ENCODE results near the gene SULT1A2. TPM values are rescaled to one million over a fixed set of nuclear protein-coding genes. Genes with fewer than 3 reads are reported as not detected.
"Not testable (repeated sequence)": the region's sequence is repeated elsewhere in the genome, so short reads cannot be mapped to it uniquely, and the experiment has no call there.

Gene SULT1A2
- total and polyA plus RNA-seq, 7 experiments from 2014 or later: 0.21 to 0.73 (median 0.47) TPM; not detected in 1

- H3K4me3 ChIP-seq (ENCODE audit: low read length); H3K4me3 Mint-ChIP-seq: not testable (repeated sequence)
- POLR2A ChIA-PET: interaction anchor here (0.8 kb wide), 1 partner anchor 61 kb away, joined by 3 read pairs; no protein-coding TSS in a partner anchor
Measured at GRCh38 chr16:28616224-28616577, 19.4 kb upstream of the SULT1A2 start.

GRCh38 chr16:28615486-28616223 is 18.8 kb upstream of the SULT1A2 start:
- H3K4me3 Mint-ChIP-seq; H3K4me1 ChIP-seq (ENCODE audit: control insufficient read depth in 2 of 2, insufficient read depth in 2 of 2, low read length in 2 of 2); H3K9me3 Mint-ChIP-seq; H3K27ac ChIP-seq (ENCODE audit: low read depth, low read length); H3K4me3 ChIP-seq (ENCODE audit: low read length); H3K27me3 Mint-ChIP-seq; H3K27me3 ChIP-seq (ENCODE audit: control insufficient read depth in 2 of 2, insufficient read depth in 2 of 2, low read length in 2 of 2); POLR2A ChIA-PET; H3K9me3 ChIP-seq (ENCODE audit: control insufficient read depth in 2 of 3, low read length in 3 of 3); ATAC-seq; H3K36me3 ChIP-seq (ENCODE audit: control insufficient read depth in 2 of 3, insufficient read depth in 3 of 3, low read length in 3 of 3); intact Hi-C loops (cut with micrococcal nuclease): not testable (repeated sequence)
- peaks cover 0 to 10% (median 0%) of the 10 kb centered on the region in 5 donors for H3K36me3 Mint-ChIP-seq
- H3K4me1 Mint-ChIP-seq: peaks cover 6 to 11% (median 8%) of the 10 kb centered on the region in 7 donors
- CTCF ChIA-PET: interaction anchor here (1.2 kb wide), 1 partner anchor 333 kb away, joined by 4 read pairs; no protein-coding TSS in a partner anchor
- DNase-seq: peak in 3 of 9 donors; percentile 22 to 27 (median 23)
- peak overlapping the region in 1 of 9 donors; percentile 29 for H3K27ac Mint-ChIP-seq

More at GRCh38 chr16:28616224-28616577, 19.4 kb upstream of the SULT1A2 start:
- H3K27me3 Mint-ChIP-seq; H3K36me3 ChIP-seq (ENCODE audit: control insufficient read depth in 2 of 3, insufficient read depth in 3 of 3, low read length in 3 of 3); H3K36me3 Mint-ChIP-seq; H3K9me3 Mint-ChIP-seq; H3K27ac Mint-ChIP-seq; H3K27ac ChIP-seq (ENCODE audit: low read depth, low read length); DNase-seq; intact Hi-C loops (cut with micrococcal nuclease); H3K4me1 Mint-ChIP-seq; H3K4me1 ChIP-seq (ENCODE audit: control insufficient read depth in 2 of 2, insufficient read depth in 2 of 2, low read length in 2 of 2); ATAC-seq; H3K9me3 ChIP-seq (ENCODE audit: control insufficient read depth in 2 of 3, low read length in 3 of 3); H3K27me3 ChIP-seq (ENCODE audit: control insufficient read depth in 2 of 2, insufficient read depth in 2 of 2, low read length in 2 of 2): not testable (repeated sequence)
- CTCF ChIA-PET: interaction anchor here (1.2 kb wide), 1 partner anchor 334 kb away, joined by 4 read pairs; no protein-coding TSS in a partner anchor

GRCh38 chr16:28614561-28614960 is 17.7 kb upstream of the SULT1A2 start:
- peaks cover 11 to 22% (median 17%) of the 10 kb centered on the region in 7 donors for H3K4me1 Mint-ChIP-seq
- CTCF ChIA-PET; DNase-seq; H3K36me3 Mint-ChIP-seq; H3K27ac Mint-ChIP-seq; H3K4me1 ChIP-seq (ENCODE audit: control insufficient read depth in 2 of 2, insufficient read depth in 2 of 2, low read length in 2 of 2); POLR2A ChIA-PET; H3K9me3 ChIP-seq (ENCODE audit: control insufficient read depth in 2 of 3, low read length in 3 of 3); H3K27me3 ChIP-seq (ENCODE audit: control insufficient read depth in 2 of 2, insufficient read depth in 2 of 2, low read length in 2 of 2); H3K27ac ChIP-seq (ENCODE audit: low read depth, low read length); intact Hi-C loops (cut with micrococcal nuclease); H3K9me3 Mint-ChIP-seq; H3K4me3 ChIP-seq (ENCODE audit: low read length); H3K27me3 Mint-ChIP-seq; ATAC-seq; H3K36me3 ChIP-seq (ENCODE audit: control insufficient read depth in 2 of 3, insufficient read depth in 3 of 3, low read length in 3 of 3): not testable (repeated sequence)
- peak overlapping the region in 1 of 10 donors; percentile 44 for H3K4me3 Mint-ChIP-seq

GRCh38 chr16:28613912-28614311 is 17.1 kb upstream of the SULT1A2 start:
- H3K27me3 Mint-ChIP-seq; H3K27ac ChIP-seq (ENCODE audit: low read depth, low read length); H3K4me1 ChIP-seq (ENCODE audit: control insufficient read depth in 2 of 2, insufficient read depth in 2 of 2, low read length in 2 of 2); H3K4me3 ChIP-seq (ENCODE audit: low read length); ATAC-seq; H3K9me3 ChIP-seq (ENCODE audit: control insufficient read depth in 2 of 3, low read length in 3 of 3); H3K27ac Mint-ChIP-seq; H3K4me3 Mint-ChIP-seq; H3K9me3 Mint-ChIP-seq; POLR2A ChIA-PET; H3K36me3 Mint-ChIP-seq; CTCF ChIA-PET; H3K36me3 ChIP-seq (ENCODE audit: control insufficient read depth in 2 of 3, insufficient read depth in 3 of 3, low read length in 3 of 3); H3K27me3 ChIP-seq (ENCODE audit: control insufficient read depth in 2 of 2, insufficient read depth in 2 of 2, low read length in 2 of 2); intact Hi-C loops (cut with micrococcal nuclease); DNase-seq: not testable (repeated sequence)
- H3K4me1 Mint-ChIP-seq: peaks cover 11 to 26% (median 18%) of the 10 kb centered on the region in 7 donors

GRCh38 chr16:28612359-28613280 is 15.8 kb upstream of the SULT1A2 start:
- H3K27me3 ChIP-seq (ENCODE audit: control insufficient read depth in 2 of 2, insufficient read depth in 2 of 2, low read length in 2 of 2); H3K9me3 ChIP-seq (ENCODE audit: control insufficient read depth in 2 of 3, low read length in 3 of 3); CTCF ChIA-PET; H3K9me3 Mint-ChIP-seq; H3K27ac Mint-ChIP-seq; H3K4me3 ChIP-seq (ENCODE audit: low read length); H3K27me3 Mint-ChIP-seq; intact Hi-C loops (cut with micrococcal nuclease); H3K4me1 ChIP-seq (ENCODE audit: control insufficient read depth in 2 of 2, insufficient read depth in 2 of 2, low read length in 2 of 2); POLR2A ChIA-PET; DNase-seq; H3K4me3 Mint-ChIP-seq; H3K36me3 ChIP-seq (ENCODE audit: control insufficient read depth in 2 of 3, insufficient read depth in 3 of 3, low read length in 3 of 3); H3K27ac ChIP-seq (ENCODE audit: low read depth, low read length); H3K36me3 Mint-ChIP-seq: not testable (repeated sequence)
- ATAC-seq: peak; percentile 92
- peaks cover 11 to 27% (median 18%) of the 10 kb centered on the region in 7 donors for H3K4me1 Mint-ChIP-seq

GRCh38 chr16:28610595-28611191 is 13.8 kb upstream of the SULT1A2 start:
- Mint-ChIP-seq H3K36me3 (peaks cover 0 to 5% (median 3%) of the 10 kb centered on the region in 5 donors), H3K9me3 (no peaks in the 10 kb centered on the region), H3K27me3 (no peaks in the 10 kb centered on the region), H3K4me3 (peak overlapping the region in 5 of 10 donors; percentile 1 to 38 (median 16)), H3K4me1 (peaks cover 10 to 24% (median 14%) of the 10 kb centered on the region in 7 donors), H3K27ac (peak overlapping the region in 7 of 9 donors; percentile 29 to 62 (median 47))
- Histone ChIP-seq H3K27ac (ENCODE audit: low read depth, low read length) (no peak overlapping the region), H3K9me3 (ENCODE audit: control insufficient read depth in 2 of 3, low read length in 3 of 3) (no peaks in the 10 kb centered on the region), H3K27me3 (ENCODE audit: control insufficient read depth in 2 of 2, insufficient read depth in 2 of 2, low read length in 2 of 2) (no peaks in the 10 kb centered on the region), H3K36me3 (ENCODE audit: control insufficient read depth in 2 of 3, insufficient read depth in 3 of 3, low read length in 3 of 3) (no peaks in the 10 kb centered on the region), H3K4me1 (ENCODE audit: control insufficient read depth in 2 of 2, insufficient read depth in 2 of 2, low read length in 2 of 2) (peaks cover 0 to 9% of the 10 kb centered on the region in 2 donors), H3K4me3 (ENCODE audit: low read length) (no peak overlapping the region)
- DNase-seq: no peak
- POLR2A ChIA-PET: interaction anchor here (0.9 to 1.4 kb wide), 3 partner anchors 13 to 16 kb away, joined by 3 to 5 read pairs (median 5); partner anchors contain the start of gene SULT1A2
- no peak for ATAC-seq
- CTCF ChIA-PET: no interaction called here
- intact Hi-C loops (cut with micrococcal nuclease): no loop called here

Data from naive thymus-derived CD4-positive, alpha-beta T cell (primary cell).